ENCODE measurements around the gene PAFAH1B1.

DNA sequence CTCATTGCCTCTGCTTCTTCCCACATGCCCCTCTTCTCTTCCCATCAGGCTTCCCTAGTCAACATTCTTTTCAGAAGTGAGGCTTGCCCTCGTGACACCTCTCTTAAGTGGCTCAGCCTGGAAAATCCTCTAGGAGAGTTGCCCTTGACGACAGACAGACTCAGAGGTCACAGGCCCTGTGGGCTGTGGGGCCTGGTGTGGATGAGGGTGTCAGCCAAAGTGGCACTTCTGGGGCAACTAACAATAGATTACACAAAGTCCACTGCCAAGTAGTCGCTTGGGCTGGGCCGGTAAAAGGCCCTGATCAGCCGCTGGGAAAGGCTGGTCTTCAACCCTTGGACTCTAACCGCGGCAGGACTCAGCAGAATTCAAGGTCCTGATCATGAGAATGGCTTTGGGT lies 48.1 kb upstream of the PAFAH1B1 start:
- TF ChIP-seq, protein P1, sequence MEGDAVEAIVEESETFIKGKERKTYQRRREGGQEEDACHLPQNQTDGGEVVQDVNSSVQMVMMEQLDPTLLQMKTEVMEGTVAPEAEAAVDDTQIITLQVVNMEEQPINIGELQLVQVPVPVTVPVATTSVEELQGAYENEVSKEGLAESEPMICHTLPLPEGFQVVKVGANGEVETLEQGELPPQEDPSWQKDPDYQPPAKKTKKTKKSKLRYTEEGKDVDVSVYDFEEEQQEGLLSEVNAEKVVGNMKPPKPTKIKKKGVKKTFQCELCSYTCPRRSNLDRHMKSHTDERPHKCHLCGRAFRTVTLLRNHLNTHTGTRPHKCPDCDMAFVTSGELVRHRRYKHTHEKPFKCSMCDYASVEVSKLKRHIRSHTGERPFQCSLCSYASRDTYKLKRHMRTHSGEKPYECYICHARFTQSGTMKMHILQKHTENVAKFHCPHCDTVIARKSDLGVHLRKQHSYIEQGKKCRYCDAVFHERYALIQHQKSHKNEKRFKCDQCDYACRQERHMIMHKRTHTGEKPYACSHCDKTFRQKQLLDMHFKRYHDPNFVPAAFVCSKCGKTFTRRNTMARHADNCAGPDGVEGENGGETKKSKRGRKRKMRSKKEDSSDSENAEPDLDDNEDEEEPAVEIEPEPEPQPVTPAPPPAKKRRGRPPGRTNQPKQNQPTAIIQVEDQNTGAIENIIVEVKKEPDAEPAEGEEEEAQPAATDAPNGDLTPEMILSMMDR (optimal IDR thresholded peaks at IDR 0.05 in 1 of 3, IDR thresholded peaks at IDR 0.05 in 1 of 3, conservative IDR thresholded peaks at IDR 0.05 in 1 of 3; ENCODE audit: extremely low read depth in 1 of 3, insufficient read depth in 2 of 3, low read length in 3 of 3), result no peak
- TF ChIP-seq EZH2 (IDR thresholded peaks at IDR 0.05; ENCODE audit: low read length), result no peak
